Stimulated activated CD8-positive, alpha-beta memory T cell treated with anti-CD3 and anti-CD28 coated beads, Interleukin-2, amount 100 ng/mL, for 1 hour (primary cell): ENCODE measurements around the gene FTSJ1.
"Not testable (repeated sequence)": the region's sequence is repeated elsewhere in the genome, so short reads cannot be mapped to it uniquely, and the experiment has no call there.

Experiments used
- DNase-seq, 2 donors: peaks; one replicate each; pipeline ENCODE4 v3.0.0-alpha.2; 2020; ENCODE audit warnings: low read depth in 2 of 2

FTSJ1 gene

DNA sequence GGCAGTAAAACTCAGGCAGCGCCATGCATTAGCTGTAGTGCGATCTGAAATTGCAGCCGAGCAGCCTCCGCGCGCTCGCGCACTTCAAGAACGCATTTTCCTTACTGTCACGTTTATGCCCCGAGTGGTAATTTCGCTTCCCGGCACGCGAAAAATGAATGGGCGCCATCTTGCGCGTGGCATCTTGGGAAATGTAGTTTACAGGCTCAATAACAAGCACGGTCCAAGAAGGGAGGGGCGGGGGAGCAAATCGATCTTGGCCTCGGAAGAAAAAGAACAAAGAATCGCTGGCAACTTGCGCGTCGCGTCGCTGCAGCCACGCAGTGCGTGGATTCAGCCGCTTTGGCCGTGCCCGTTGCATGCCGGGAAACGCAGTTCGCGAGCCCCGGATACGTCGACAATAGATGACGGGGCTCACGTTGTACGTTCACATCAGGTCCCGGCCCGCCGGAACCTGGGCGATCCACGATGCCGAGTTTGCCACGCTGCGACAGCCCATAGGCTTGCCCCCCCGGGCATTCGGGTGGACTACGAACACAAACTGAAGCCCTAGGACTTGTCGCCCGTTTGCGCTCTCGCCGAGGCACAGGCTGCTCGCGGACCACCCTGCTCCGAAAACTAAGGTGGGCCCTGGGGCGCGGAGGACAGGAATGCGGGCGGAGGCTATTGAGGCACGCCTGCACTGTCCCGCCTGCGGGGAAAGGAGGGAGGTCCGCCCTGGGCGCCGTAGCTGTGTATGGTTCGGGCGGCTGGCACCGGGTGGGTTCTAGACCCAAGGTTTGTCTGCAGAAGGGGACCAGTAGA, at the start of gene FTSJ1:
FTSJ1 (plus strand) TSS at position 426 of the 804 bp plus-strand sequence. CDS start 1,849 bp downstream, outside the sequence.
- DNase-seq = peak; percentile 65 to 74

GRCh38 chrX:48427027-48427716, 48.8 kb upstream of the FTSJ1 start:
- DNase-seq = not testable (repeated sequence)

DNA sequence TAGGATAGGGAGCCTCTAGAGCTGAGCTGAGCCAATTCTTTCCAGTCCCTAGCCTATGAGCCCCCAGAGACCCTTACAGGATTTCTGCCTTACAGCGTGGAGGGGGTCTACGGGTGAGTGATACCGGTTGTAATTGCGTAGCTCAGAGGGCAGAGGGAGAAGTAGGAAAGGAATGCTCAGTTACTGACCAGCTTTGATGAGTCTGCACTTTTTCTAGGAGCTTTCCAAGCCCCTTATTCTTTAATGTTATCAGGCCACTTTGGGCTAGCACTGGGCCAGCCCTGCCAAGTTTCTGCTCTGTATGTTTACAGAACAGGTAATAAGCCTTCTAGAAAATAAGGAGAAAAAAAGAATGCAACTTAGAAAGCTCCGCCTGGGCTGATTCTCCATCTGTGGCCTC, 46.4 kb upstream of the FTSJ1 start:
- DNase-seq = not testable (repeated sequence)

DNA sequence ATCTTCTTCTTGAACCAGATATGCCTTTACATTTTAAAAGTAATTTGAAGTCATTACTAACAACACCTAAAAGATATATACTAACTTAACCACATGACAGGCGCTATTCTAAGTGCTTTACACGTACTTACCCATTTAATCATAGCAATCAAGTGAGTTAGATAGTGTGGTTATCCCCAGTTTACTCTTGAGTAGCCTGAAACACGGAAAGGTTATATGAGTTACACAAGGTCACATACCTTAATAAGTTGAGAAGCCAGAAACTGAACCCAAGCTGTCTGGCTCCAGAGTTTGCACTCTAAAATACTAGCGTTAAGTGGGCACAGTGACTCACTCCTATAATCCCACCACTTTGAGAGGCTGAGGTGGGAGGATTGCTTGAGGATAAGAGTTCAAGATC, 45.8 kb upstream of the FTSJ1 start:
- DNase-seq = not testable (repeated sequence)

DNA sequence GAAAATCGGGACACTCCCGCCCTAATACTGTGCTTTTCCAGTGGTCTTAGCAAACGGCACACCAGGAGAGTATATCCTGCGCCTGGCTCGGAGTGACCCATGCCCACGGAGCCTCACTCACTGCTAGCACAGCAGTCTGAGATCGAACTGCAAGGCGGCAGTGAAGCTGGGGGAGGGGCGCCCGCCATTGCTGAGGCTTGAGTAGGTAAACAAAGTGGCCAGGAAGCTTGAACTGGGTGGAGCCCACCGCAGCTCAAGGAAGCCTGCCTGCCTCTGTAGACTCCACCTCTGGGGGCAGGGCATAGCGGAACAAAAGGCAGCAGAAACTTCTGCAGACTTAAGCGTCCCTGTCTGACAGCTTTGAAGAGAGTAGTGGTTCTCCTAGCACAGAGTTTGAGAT, 42.3 kb upstream of the FTSJ1 start:
- DNase-seq = not testable (repeated sequence)

DNA sequence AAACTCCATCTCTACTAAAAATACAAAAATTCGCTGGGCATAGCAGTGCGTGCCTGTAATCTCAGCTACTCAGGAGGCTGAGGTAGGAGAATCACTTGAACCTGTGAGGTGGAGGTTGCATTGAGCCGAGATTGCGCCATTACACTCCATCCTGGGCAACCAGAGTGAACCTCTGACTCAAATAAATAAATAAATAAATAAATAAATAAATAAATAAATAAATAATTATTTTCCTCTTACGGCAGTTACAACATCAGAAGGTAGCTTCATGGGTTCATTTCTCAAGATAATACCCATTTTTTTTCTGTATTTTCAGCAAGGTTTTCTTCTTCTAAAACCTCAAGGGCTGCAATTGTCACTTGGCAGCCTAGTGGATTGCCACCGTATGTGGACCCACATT, 28.8 kb upstream of the FTSJ1 start:
- DNase-seq = not testable (repeated sequence)

- DNase-seq = no peak
Measured at GRCh38 chrX:48450076-48450475, 25.9 kb upstream of the FTSJ1 start.

GRCh38 chrX:48451708-48452107, 24.3 kb upstream of the FTSJ1 start:
- DNase-seq = no peak

DNA sequence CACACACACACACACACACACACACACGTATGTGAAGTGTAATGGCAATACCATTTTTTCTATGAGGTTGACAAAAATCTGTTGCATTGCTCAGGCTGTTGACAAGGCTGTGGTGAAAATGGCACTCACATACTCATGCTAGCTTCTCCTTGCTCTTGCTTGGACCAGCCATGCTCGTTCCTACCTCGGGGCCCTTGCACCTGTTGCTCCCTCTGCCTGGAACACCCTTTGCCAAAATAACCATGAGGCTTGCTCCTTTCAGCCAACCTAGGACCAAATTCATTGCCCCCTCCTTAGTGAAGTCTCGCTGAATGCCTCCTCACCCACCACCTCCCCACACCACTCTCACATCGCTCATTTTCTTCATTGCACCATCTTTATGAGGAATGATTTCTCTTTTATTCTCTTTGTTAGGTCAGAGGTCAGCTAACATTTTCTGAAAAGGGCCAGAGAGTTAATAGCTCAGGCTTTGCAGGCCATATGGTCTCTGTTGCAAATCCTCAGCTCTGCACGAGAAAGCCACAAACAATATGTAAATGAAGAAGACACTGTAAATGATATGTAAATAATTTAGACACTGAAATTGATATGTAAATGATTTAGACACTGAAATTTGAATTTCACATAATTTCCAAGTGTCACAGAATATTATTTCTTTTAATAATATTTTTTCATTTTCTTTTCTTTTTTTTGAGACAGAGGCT, 19.2 kb upstream of the FTSJ1 start:
- DNase-seq = no peak

GRCh38 chrX:48458711-48459110, 17.3 kb upstream of the FTSJ1 start:
- DNase-seq = no peak

- DNase-seq = no peak
Measured at GRCh38 chrX:48459483-48459882, 16.5 kb upstream of the FTSJ1 start.

DNA sequence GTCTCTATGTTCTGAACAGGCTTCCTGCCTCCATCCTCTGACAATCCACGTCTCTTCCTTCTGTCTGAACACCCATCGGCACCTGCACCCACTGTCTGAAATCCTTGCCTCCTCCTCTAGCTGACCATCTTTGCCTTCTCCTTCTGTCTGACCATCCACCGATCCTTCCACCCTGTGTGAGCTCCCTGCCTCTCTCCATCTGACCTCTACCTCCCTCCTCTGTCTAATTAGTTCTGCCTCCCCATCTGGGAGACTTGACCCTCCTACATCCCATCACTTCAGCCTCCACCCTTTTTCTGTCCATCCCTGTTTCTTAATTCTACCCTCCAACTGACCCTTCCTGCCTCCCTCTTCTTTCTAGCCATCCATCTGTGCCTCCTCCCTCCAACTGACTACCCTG, 16.0 kb upstream of the FTSJ1 start:
- DNase-seq = no peak

- DNase-seq = no peak
Measured at GRCh38 chrX:48460606-48461005, 15.4 kb upstream of the FTSJ1 start.

DNA sequence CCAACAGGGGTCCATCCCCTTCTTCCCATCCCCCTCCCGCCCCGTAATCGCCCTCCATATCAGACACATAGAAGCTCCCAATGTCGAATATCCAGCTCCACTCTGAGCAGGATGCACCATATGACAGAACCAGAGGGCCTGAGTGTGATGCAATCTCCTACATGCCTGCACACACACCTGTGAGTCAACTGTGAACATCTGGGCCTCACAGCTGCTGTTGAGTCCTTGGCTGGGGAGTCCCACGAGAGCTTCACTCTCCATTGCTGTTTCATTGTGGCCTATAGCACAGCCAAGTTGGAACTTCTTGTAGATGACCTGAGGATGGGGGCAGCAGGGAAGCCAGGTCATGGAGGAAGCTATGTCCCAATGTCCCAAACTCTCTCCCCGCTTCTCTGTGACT, 14.2 kb upstream of the FTSJ1 start:
- DNase-seq = no peak

DNA sequence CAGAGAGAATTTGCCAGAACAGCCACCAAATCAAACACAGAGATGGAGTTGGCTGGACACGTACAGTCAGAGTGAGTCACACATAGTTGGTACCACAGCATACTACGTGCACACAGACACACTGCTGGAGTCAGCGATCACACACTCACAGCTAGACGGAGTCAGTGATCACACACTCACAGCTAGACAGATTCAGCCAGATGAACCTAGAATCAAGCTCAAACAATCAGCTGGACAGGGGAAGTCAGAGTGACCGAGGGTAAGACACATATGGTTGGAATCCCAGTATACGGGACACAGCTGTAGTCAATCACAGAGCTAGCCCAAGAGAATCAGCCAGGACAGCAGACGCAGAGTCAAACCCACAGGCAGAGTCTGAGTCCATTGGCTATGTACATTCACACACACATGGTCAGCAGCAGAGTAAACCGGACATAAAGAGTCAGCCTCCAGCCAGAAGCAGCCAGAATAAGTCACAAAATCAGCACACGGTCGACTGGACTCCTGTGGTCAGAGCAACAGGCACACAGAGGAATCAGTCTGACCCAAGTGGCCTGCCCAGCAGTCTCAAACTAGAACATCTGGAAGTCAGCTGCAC, 10.6 kb upstream of the FTSJ1 start:
- DNase-seq = no peak

- DNase-seq = no peak
Measured at GRCh38 chrX:48466696-48467095, 9.3 kb upstream of the FTSJ1 start.

DNA sequence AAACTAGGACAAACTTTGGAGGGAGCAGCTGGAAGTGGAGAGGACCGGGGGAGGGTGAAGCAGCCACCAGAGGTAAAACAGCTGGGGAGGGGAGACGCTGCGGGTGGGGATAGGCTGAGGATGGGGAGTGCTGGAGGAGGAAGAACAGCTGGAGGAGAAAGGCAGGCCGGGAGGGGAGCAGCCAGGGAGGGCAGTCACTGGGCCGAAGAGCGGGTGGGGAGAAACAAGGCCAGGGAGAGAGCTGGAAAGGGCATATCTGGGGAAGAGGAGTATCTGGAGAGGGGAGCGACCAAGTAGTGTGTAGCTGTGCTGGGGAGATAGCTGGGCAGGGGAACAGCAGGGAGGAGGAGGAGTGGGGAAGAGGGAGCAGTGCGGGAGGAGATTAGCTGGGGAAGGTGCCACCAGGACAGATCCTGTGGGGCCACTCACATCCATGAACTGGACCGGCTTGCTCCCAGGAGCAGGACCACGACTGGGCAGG, 8.7 kb upstream of the FTSJ1 start:
- DNase-seq = no peak

DNA sequence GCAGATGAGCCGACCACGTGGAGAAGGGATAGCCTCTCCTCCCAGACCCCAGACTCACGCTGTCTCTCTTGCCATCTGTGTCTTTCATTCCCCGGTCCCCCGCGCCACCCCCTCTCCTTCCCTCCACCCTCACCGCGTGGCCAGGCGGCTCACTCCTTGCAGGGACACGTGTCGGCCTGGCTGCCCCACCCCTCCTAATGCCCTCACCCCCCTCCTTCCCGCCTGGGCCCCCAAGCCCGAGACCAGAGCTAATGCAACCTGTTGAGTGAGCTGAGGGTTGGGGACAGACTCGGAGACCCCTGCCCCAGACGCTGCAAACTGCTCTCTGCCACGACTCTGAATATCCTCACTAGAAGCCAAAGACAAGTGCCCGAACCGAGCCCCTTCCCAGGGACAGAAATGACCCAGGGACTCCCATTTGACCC, 7.7 kb upstream of the FTSJ1 start:
- no peak for DNase-seq

DNA sequence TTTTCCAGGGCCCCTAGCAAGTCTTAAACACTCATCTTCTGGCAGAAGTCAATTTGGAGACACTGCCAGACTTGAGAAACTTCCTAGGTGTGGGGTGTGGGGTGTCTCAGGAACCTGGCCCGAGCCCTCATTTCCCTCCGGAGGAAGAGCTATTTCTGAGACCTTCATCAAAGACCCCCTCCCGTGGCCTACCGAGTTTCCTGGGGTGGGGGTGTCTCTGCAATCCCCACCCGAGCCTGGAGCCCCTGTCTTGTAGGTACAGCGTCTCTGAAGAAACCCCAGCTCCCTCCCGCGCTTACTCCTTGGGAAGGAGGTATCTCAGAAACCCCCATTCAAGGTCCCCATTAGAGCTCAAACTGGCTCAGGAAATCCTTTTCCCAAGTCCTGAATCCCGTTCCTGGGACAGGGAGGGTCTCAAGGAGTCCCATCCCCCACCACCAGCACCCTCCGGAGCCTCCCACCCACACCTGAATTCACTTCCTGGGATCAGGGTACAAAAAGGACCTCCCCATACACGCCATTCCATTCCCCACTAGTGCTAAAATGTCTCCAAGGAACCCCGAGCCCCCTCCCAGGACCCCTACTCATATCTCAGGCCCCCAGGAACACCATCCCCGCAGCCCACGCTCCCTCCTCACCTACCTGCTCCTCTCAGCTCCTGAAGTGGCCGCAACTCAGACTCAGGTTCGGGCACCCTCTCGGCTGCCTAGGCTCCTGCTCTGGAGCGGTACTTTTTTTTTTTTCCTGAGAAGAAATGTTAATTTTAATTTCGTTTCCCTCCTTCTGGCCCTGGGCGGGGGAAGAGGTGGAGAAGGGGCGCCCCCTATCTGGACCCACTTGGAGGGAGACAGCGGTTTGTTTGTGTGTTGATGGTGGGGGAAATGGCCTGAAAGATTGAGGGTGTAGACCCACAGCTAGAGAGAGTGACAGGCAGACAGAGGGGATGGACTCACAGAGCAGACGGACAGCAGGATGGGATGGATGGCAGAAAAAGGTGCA, 7.0 kb upstream of the FTSJ1 start:
- DNase-seq = peak in 1 of 2 donors; percentile 5

DNA sequence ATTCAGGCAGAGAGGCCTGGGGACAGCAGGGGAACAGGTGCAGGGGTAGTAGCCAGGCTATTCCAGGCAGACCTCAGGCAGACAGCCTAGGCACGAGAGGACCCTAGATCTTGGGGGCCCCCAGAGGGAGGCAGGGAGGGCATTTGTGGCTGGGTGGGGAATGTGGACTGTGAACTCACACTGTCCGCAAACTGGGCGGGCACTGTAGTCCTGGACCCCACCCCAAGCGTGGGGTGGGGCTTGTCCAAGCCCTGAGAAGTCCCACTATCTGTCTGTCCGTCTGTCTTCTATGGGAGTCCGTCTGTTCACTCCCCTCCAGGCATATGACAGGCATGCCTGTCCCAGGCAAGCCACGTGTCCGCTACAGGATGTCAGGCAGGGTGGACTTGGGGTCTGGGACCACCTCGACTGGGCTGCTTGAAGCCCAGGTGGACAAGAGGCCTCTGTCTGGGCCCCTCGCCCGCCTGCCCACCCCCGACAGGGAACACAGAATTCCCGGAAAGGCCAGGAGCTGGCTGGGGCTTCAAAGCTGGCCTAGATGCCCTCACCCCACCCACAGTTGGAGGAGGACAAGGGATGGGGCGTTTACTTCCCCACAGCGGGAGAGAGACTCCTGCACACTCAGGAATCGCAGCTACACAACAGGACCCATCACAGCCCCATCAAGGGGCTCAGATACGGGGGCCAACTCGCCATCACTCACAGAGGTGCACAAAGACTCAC, 5.7 kb upstream of the FTSJ1 start, which contains the start of gene SLC38A5:
SLC38A5 (minus strand) TSS at position 151 of the 723 bp plus-strand sequence. CDS start 2,336 bp downstream, outside the sequence.
- DNase-seq = no peak
